ENCODE results near the gene OFD1.

OFD1 gene

DNA sequence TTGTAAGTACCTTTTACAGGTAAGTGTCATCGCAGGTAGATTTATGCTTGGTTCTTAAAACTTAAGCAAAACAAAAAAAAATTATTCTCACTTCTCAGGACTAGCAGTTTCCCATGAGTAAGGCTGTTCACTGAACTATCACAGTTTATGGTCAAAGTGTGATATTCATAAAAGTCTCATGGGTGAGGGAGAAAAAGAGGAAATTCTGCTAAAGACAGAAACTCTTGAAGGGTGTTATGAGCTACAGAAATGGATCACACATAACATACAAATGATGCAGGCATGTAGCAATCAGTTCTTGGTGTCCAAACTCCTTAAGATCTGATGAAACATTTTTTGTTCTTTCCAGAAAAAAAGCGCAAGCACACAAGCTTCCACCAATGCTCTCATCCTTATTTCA, 37.1 kb upstream of the OFD1 start:
- TF ChIP-seq, protein P1, sequence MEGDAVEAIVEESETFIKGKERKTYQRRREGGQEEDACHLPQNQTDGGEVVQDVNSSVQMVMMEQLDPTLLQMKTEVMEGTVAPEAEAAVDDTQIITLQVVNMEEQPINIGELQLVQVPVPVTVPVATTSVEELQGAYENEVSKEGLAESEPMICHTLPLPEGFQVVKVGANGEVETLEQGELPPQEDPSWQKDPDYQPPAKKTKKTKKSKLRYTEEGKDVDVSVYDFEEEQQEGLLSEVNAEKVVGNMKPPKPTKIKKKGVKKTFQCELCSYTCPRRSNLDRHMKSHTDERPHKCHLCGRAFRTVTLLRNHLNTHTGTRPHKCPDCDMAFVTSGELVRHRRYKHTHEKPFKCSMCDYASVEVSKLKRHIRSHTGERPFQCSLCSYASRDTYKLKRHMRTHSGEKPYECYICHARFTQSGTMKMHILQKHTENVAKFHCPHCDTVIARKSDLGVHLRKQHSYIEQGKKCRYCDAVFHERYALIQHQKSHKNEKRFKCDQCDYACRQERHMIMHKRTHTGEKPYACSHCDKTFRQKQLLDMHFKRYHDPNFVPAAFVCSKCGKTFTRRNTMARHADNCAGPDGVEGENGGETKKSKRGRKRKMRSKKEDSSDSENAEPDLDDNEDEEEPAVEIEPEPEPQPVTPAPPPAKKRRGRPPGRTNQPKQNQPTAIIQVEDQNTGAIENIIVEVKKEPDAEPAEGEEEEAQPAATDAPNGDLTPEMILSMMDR (IDR thresholded peaks at IDR 0.05; ENCODE audit: borderline replicate concordance, insufficient read depth, low read depth, low read length): no peak

GRCh38 chrX:13697976-13698375, 36.6 kb upstream of the OFD1 start:
- TF ChIP-seq, protein P1 (IDR thresholded peaks at IDR 0.05; ENCODE audit: borderline replicate concordance, insufficient read depth, low read depth, low read length): no peak

More for the DNA sequence above, 37.1 kb upstream of the OFD1 start:
- no peak overlapping the region for H3K4me3 ChIP-seq (ENCODE audit: low read depth, low read length)

DNA sequence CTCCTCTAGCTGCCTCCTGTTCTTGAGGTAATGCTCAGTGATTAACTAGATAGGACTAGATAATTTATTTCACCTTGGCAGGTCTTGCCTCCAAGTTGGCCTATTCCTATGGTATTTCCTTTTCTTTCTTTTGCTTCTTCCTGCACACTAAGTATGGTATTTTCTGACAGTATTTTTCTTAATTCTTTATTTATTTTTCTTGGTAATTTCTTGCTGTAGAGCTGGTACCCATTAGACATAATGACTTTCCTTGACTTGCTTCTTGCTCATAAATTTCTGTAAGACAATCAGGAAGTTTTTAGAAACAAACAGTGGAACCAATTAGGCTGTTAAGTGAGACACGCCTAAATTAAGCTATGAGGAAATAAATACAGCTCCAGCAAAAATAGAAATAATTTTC, 36.1 kb upstream of the OFD1 start:
- TF ChIP-seq, protein P1 (IDR thresholded peaks at IDR 0.05; ENCODE audit: borderline replicate concordance, insufficient read depth, low read depth, low read length): no peak

More at GRCh38 chrX:13697976-13698375, 36.6 kb upstream of the OFD1 start:
- H3K4me3 ChIP-seq (ENCODE audit: low read depth, low read length): no peak overlapping the region

GRCh38 chrX:13699183-13699826, 35.2 kb upstream of the OFD1 start:
- H3K4me3 ChIP-seq (ENCODE audit: low read depth, low read length): no peak overlapping the region
- TF ChIP-seq, protein P1 (IDR thresholded peaks at IDR 0.05; ENCODE audit: borderline replicate concordance, insufficient read depth, low read depth, low read length): no peak

More for the DNA sequence above, 36.1 kb upstream of the OFD1 start:
- H3K4me3 ChIP-seq (ENCODE audit: low read depth, low read length): no peak overlapping the region

DNA sequence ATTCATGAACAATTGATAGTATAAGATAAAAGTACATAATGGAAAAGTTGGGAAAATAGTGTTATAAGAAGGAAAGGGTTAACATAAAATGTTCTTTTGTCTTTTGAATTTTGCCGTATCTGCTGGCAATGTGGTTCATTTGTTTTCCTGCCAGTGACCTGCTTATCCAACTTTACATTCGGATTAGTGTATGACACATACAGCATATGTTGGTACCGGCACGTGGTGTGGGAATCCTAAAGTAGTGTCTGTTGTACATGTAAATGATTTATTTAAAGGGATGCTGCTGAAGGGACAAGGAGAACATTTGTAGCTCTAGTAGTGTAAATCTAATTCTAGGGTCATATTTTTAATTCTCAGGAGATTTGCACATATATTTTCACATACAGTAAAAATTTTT, 34.2 kb upstream of the OFD1 start:
- TF ChIP-seq, protein P1 (IDR thresholded peaks at IDR 0.05; ENCODE audit: borderline replicate concordance, insufficient read depth, low read depth, low read length): no peak
- no peak overlapping the region for H3K4me3 ChIP-seq (ENCODE audit: low read depth, low read length)

- no peak overlapping the region for H3K4me3 ChIP-seq (ENCODE audit: low read depth, low read length)
- TF ChIP-seq, protein P1 (IDR thresholded peaks at IDR 0.05; ENCODE audit: borderline replicate concordance, insufficient read depth, low read depth, low read length): no peak
These were observed 32.3 kb upstream of the OFD1 start for GRCh38 chrX:13702111-13702789.

- TF ChIP-seq, protein P1 (IDR thresholded peaks at IDR 0.05; ENCODE audit: borderline replicate concordance, insufficient read depth, low read depth, low read length): no peak
- H3K4me3 ChIP-seq (ENCODE audit: low read depth, low read length): no peak overlapping the region
These were observed 31.4 kb upstream of the OFD1 start for GRCh38 chrX:13703135-13703534.
